BJ (cell line): Measurements from ENCODE around the gene KRT86. TPM values are rescaled to one million over a fixed set of nuclear protein-coding genes. Genes with fewer than 3 reads are reported as not detected.
"Not testable (repeated sequence)": the region's sequence is repeated elsewhere in the genome, so short reads cannot be mapped to it uniquely, and the experiment has no call there.

Experiments used
- CTCF ChIA-PET: fragments of 350-600 bp; formaldehyde crosslinking; extraction: SDS; loops from one replicate; lab custom pipeline; 2021; ENCODE audit warnings: antibody characterized with exemption, inconsistent platforms; lab: Yijun Ruan, JAX
- POLR2A ChIA-PET: fragments of 300-600 bp; sonication (Branson Sonifier 250); formaldehyde crosslinking; extraction: SDS; loops from one replicate; lab custom pipeline; 2021; ENCODE audit warnings: antibody characterized with exemption; lab: Charles Lee
- DNase-seq: peaks from one replicate; pipeline ENCODE4 v3.0.0-alpha.2; 2011; ENCODE audit warnings: low read depth
- H3K27me3 ChIP-seq: 2 replicates; pipeline ENCODE4 v1.6.0; 2011; ENCODE audit warnings: low read length; ENCODE audit not compliant: control insufficient read depth, insufficient read depth
- H3K36me3 ChIP-seq: 2 replicates; pipeline ENCODE4 v1.5.1; 2011; ENCODE audit warnings: low read length; ENCODE audit not compliant: control insufficient read depth, insufficient read depth
- H3K4me3 ChIP-seq: 2 replicates; pipeline ENCODE4 v1.5.1; 2011; ENCODE audit warnings: low read depth, mild to moderate bottlenecking, control low read depth, low read length
- CTCF ChIP-seq: IDR thresholded peaks from 2 replicates; pipeline ENCODE4 v1.5.1; 2011; ENCODE audit warnings: low read depth, mild to moderate bottlenecking, control low read depth, inconsistent platforms, low read length, moderate library complexity; ENCODE audit not compliant: insufficient read depth
- polyA plus RNA-seq: library from polyadenylated mRNA; depleted of rRNA; stranded (reverse); fragments of >200 nt; gene quantifications from 2 replicates; pipeline ENCODE4 v1.2.3, GENCODE V29; 2011

Gene KRT86
- polyA plus RNA-seq, 1 experiment = 2.5 TPM

- CTCF ChIA-PET = interaction anchor here (2.0 kb wide), 1 partner anchor 16 kb away, joined by 12 read pairs; no protein-coding TSS in a partner anchor
- Histone ChIP-seq H3K4me3 (no peak overlapping the region), H3K36me3 (no peaks in the 10 kb centered on the region), H3K27me3 (peaks cover 12% of the 10 kb centered on the region)
- TF ChIP-seq CTCF = no peak
- POLR2A ChIA-PET = no interaction called here
- DNase-seq = no peak
Measured at GRCh38 chr12:52343550-52343949, 69.1 kb downstream of the KRT86 start.

- CTCF ChIA-PET = interaction anchor here (0.9 to 2.0 kb wide), 3 partner anchors 11 to 65 kb away, joined by 3 to 12 read pairs (median 4); no protein-coding TSS in a partner anchor
Measured at GRCh38 chr12:52344111-52344510, 69.7 kb downstream of the KRT86 start.

GRCh38 chr12:52345041-52345440, 70.6 kb downstream of the KRT86 start:
- POLR2A ChIA-PET, DNase-seq, H3K36me3 ChIP-seq, H3K4me3 ChIP-seq: not testable (repeated sequence)
- CTCF ChIA-PET = interaction anchor here (0.9 to 2.0 kb wide), 5 partner anchors 10 to 132 kb away, joined by 3 to 12 read pairs (median 3); no protein-coding TSS in a partner anchor
- peaks cover 14% of the 10 kb centered on the region for H3K27me3 ChIP-seq

More at GRCh38 chr12:52344111-52344510, 69.7 kb downstream of the KRT86 start:
- Histone ChIP-seq H3K27me3 (peaks cover 12% of the 10 kb centered on the region), H3K36me3 (no peaks in the 10 kb centered on the region), H3K4me3 (no peak overlapping the region)
- no peak for DNase-seq
- POLR2A ChIA-PET = no interaction called here
- no peak for TF ChIP-seq CTCF

GRCh38 chr12:52346593-52346992, 72.1 kb downstream of the KRT86 start:
- no peak for DNase-seq
- POLR2A ChIA-PET = no interaction called here
- no peak for TF ChIP-seq CTCF
- peaks cover 23% of the 10 kb centered on the region for H3K27me3 ChIP-seq
- H3K4me3 ChIP-seq = no peak overlapping the region
- CTCF ChIA-PET = no interaction called here
- no peaks in the 10 kb centered on the region for H3K36me3 ChIP-seq

DNA sequence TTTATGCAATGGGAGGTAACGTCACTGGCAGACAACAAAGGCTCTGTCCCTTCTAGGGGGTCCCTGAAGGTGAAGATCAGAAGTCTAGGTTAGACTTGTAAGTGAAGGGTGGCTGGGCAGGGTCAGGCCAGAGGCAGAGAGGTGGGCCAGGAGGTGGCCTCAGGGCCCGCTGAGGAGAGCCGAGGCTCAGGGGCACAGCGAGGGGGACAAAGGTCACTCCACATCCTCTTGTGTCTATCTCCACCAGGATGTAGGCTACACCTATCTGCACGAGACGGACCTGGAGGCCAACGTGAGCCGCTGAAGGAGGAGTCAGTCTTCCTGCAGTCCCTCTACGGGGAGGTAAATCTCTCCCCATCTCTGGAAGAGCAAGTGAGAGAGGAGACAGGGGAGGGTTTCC, 72.6 kb downstream of the KRT86 start:
- H3K27me3 ChIP-seq = peaks cover 23% of the 10 kb centered on the region
- H3K4me3 ChIP-seq = no peak overlapping the region
- CTCF ChIA-PET = interaction anchor here (0.6 to 1.6 kb wide), 3 partner anchors 7 to 538 kb away, joined by 3 to 4 read pairs (median 3); no protein-coding TSS in a partner anchor
- H3K36me3 ChIP-seq = no peaks in the 10 kb centered on the region
- POLR2A ChIA-PET = no interaction called here
- no peak for TF ChIP-seq CTCF
- DNase-seq = no peak
